ENCODE data around the gene KLHL6. TPM values are rescaled to one million over a fixed set of nuclear protein-coding genes. Genes with fewer than 3 reads are reported as not detected.

The KLHL6 gene
- total RNA-seq, 4 donors from 2014 or later = 0.60 to 17.0 (median 2.7) TPM

- H3K27me3 ChIP-seq = no peaks in the 10 kb centered on the region
- TF ChIP-seq POLR2AphosphoS5 (IDR thresholded peaks at IDR 0.05) (peak in 1 of 3 donors; percentile 43), POLR2A (IDR thresholded peaks at IDR 0.05) (no peak), CTCF (IDR thresholded peaks at IDR 0.05) (no peak), EP300 (IDR thresholded peaks at IDR 0.05; ENCODE audit: low read depth) (no peak)
- in situ Hi-C loops (cut with MboI; ENCODE audit: low pct_ligation_motif_present in 1 of 4, low pct_unique_long_range_greater_than_20kb in 1 of 4, low sequenced_read_pairs in 3 of 4) = no loop called here
- peak; percentile 65 for DNase-seq
- WGBS, 2 donors (ENCODE audit: low coverage in 1 of 2) = 81 to 90% methylated on average over 2 to 9 of the region's 9 CpGs
- intact Hi-C loops (cut with DNase I; ENCODE audit: low total_unique reads) = no loop called here
- H3K27ac ChIP-seq = peak overlapping the region; percentile 10 to 68 (median 32)
- H3K4me1 ChIP-seq = peaks cover 0 to 14% (median 0%) of the 10 kb centered on the region in 4 donors
- no peaks in the 10 kb centered on the region for H3K36me3 ChIP-seq
- no peak overlapping the region for H3K4me3 ChIP-seq
- no peaks in the 10 kb centered on the region for H3K9me3 ChIP-seq
Measured at GRCh38 chr3:183536238-183536880, 19.1 kb downstream of the KLHL6 start.

- in situ Hi-C loops (cut with MboI; ENCODE audit: low pct_ligation_motif_present in 1 of 4, low pct_unique_long_range_greater_than_20kb in 1 of 4, low sequenced_read_pairs in 3 of 4) (no loop called here), intact Hi-C loops (cut with DNase I; ENCODE audit: low total_unique reads) (no loop called here)
- Histone ChIP-seq H3K27me3 (no peaks in the 10 kb centered on the region), H3K4me1 (peaks cover 0 to 4% (median 0%) of the 10 kb centered on the region in 4 donors), H3K27ac (peak overlapping the region in 2 of 4 donors; percentile 40 to 57), H3K36me3 (no peaks in the 10 kb centered on the region), H3K9me3 (no peaks in the 10 kb centered on the region), H3K4me3 (no peak overlapping the region)
- WGBS, 2 donors (ENCODE audit: low coverage in 1 of 2) = 81% methylated on average over 4 of the region's 4 CpGs; no CpG with 5 or more reads in 1 of the 2 donors
- DNase-seq = no peak
- TF ChIP-seq POLR2A (IDR thresholded peaks at IDR 0.05) (no peak), POLR2AphosphoS5 (IDR thresholded peaks at IDR 0.05) (no peak), EP300 (IDR thresholded peaks at IDR 0.05; ENCODE audit: low read depth) (no peak), CTCF (IDR thresholded peaks at IDR 0.05) (no peak)
Measured at GRCh38 chr3:183534249-183534648, 21.3 kb downstream of the KLHL6 start.

- Histone ChIP-seq H3K27ac (peak overlapping the region in 2 of 4 donors; percentile 40 to 57), H3K9me3 (no peaks in the 10 kb centered on the region), H3K36me3 (no peaks in the 10 kb centered on the region), H3K27me3 (no peaks in the 10 kb centered on the region), H3K4me1 (peaks cover 0 to 4% (median 0%) of the 10 kb centered on the region in 4 donors), H3K4me3 (no peak overlapping the region)
- TF ChIP-seq EP300 (IDR thresholded peaks at IDR 0.05; ENCODE audit: low read depth) (no peak), CTCF (IDR thresholded peaks at IDR 0.05) (no peak), POLR2AphosphoS5 (IDR thresholded peaks at IDR 0.05) (no peak), POLR2A (IDR thresholded peaks at IDR 0.05) (no peak)
- 43 to 51% methylated on average over 10 of the region's 10 CpGs for WGBS, 2 donors (ENCODE audit: low coverage in 1 of 2)
- in situ Hi-C loops (cut with MboI; ENCODE audit: low pct_ligation_motif_present in 1 of 4, low pct_unique_long_range_greater_than_20kb in 1 of 4, low sequenced_read_pairs in 3 of 4) = no loop called here
- DNase-seq = peak; percentile 52
- intact Hi-C loops (cut with DNase I; ENCODE audit: low total_unique reads) = no loop called here
Measured at GRCh38 chr3:183533412-183534132, 21.9 kb downstream of the KLHL6 start.

GRCh38 chr3:183532620-183533411 is 22.7 kb downstream of the KLHL6 start:
- H3K27me3 ChIP-seq = no peaks in the 10 kb centered on the region
- H3K9me3 ChIP-seq = no peaks in the 10 kb centered on the region
- H3K4me3 ChIP-seq = no peak overlapping the region
- peaks cover 0 to 4% (median 0%) of the 10 kb centered on the region in 4 donors for H3K4me1 ChIP-seq
- in situ Hi-C loops (cut with MboI; ENCODE audit: low pct_ligation_motif_present in 1 of 4, low pct_unique_long_range_greater_than_20kb in 1 of 4, low sequenced_read_pairs in 3 of 4) (no loop called here), intact Hi-C loops (cut with DNase I; ENCODE audit: low total_unique reads) (no loop called here)
- TF ChIP-seq CTCF (IDR thresholded peaks at IDR 0.05) (no peak), POLR2AphosphoS5 (IDR thresholded peaks at IDR 0.05) (no peak), EP300 (IDR thresholded peaks at IDR 0.05; ENCODE audit: low read depth) (no peak)
- no peak for DNase-seq
- 46 to 63% methylated on average over 4 to 6 of the region's 6 CpGs for WGBS, 2 donors (ENCODE audit: low coverage in 1 of 2)
- H3K27ac ChIP-seq = peak overlapping the region in 1 of 4 donors; percentile 28
- no peaks in the 10 kb centered on the region for H3K36me3 ChIP-seq
